ENCODE data around the gene MEGF9. TPM values are rescaled to one million over a fixed set of nuclear protein-coding genes. Genes with fewer than 3 reads are reported as not detected.

MEGF9 gene
- total RNA-seq, 2 donors from 2014 or later: 7.2 to 9.0 TPM

DNA sequence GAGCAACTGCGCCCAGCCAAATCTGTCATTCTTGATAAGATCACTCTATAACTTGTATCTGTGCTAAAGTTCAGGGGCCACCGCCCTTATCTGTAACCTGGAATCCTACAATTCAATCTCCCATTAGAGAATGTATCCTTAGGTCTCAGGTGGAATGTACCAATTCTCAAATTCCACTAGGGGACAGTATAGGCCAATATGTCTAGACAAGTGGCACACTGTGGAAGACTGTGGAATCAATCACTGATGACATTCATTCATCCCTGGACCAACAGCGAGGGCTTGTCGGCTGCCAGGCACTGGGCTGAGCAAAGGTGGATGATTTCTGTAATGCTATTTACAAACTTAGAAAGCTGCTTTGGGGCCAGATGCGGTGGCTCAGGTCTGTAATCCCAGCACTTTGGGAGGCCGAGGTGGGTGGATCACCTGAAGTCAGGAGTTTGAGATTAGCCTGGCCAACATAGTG lies 28.7 kb upstream of the MEGF9 start:
- intact Hi-C loops (cut with DNase I): no loop called here
- Histone ChIP-seq H3K9ac (ENCODE audit: low read depth in 2 of 2, low read length in 2 of 2) (no peak overlapping the region), H3K9me3 (no peaks in the 10 kb centered on the region), H3K4me1 (no peaks in the 10 kb centered on the region), H3K4me3 (no peak overlapping the region), H3K36me3 (no peaks in the 10 kb centered on the region), H3K27me3 (no peaks in the 10 kb centered on the region), H3K27ac (no peak overlapping the region)
- no peak for DNase-seq
- TF ChIP-seq, protein P1, sequence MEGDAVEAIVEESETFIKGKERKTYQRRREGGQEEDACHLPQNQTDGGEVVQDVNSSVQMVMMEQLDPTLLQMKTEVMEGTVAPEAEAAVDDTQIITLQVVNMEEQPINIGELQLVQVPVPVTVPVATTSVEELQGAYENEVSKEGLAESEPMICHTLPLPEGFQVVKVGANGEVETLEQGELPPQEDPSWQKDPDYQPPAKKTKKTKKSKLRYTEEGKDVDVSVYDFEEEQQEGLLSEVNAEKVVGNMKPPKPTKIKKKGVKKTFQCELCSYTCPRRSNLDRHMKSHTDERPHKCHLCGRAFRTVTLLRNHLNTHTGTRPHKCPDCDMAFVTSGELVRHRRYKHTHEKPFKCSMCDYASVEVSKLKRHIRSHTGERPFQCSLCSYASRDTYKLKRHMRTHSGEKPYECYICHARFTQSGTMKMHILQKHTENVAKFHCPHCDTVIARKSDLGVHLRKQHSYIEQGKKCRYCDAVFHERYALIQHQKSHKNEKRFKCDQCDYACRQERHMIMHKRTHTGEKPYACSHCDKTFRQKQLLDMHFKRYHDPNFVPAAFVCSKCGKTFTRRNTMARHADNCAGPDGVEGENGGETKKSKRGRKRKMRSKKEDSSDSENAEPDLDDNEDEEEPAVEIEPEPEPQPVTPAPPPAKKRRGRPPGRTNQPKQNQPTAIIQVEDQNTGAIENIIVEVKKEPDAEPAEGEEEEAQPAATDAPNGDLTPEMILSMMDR (IDR thresholded peaks at IDR 0.05): peak; percentile 57

DNA sequence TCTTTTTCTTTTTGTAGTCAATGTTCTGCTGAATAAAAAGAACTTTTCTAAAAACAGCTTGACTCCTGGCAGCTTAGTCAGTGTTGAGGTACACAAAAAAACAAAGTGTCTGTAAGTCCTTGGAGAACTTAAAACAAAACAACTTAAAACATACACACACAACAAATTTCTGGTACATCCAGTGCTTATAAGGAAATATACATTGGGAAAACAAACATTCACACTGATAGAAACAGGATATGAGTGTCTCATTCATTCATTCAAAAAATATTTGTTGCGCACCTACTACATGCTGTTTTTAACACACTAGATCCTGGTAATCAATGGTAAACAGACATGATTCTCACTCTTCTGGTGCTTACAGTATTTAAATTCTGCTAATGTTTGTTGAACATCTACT lies 27.4 kb upstream of the MEGF9 start:
- intact Hi-C loops (cut with DNase I): no loop called here
- no peaks in the 10 kb centered on the region for H3K27me3 ChIP-seq
- TF ChIP-seq, protein P1 (IDR thresholded peaks at IDR 0.05): no peak
- no peaks in the 10 kb centered on the region for H3K4me1 ChIP-seq
- no peak for DNase-seq
- H3K9me3 ChIP-seq: no peaks in the 10 kb centered on the region
- no peak overlapping the region for H3K9ac ChIP-seq (ENCODE audit: low read depth in 2 of 2, low read length in 2 of 2)
- no peak overlapping the region for H3K27ac ChIP-seq
- H3K4me3 ChIP-seq: no peak overlapping the region
- H3K36me3 ChIP-seq: no peaks in the 10 kb centered on the region

GRCh38 chr9:120741191-120741590 lies 26.9 kb upstream of the MEGF9 start:
- H3K27ac ChIP-seq: no peak overlapping the region
- no peaks in the 10 kb centered on the region for H3K27me3 ChIP-seq
- H3K9me3 ChIP-seq: no peaks in the 10 kb centered on the region
- no peaks in the 10 kb centered on the region for H3K4me1 ChIP-seq
- H3K9ac ChIP-seq (ENCODE audit: low read depth in 2 of 2, low read length in 2 of 2): no peak overlapping the region
- no peak overlapping the region for H3K4me3 ChIP-seq
- DNase-seq: no peak
- intact Hi-C loops (cut with DNase I): no loop called here
- no peaks in the 10 kb centered on the region for H3K36me3 ChIP-seq
- TF ChIP-seq, protein P1 (IDR thresholded peaks at IDR 0.05): no peak

GRCh38 chr9:120740132-120740531 lies 25.9 kb upstream of the MEGF9 start:
- DNase-seq: no peak
- Histone ChIP-seq H3K9me3 (no peaks in the 10 kb centered on the region), H3K27me3 (no peaks in the 10 kb centered on the region), H3K9ac (ENCODE audit: low read depth in 2 of 2, low read length in 2 of 2) (no peak overlapping the region), H3K4me3 (no peak overlapping the region), H3K4me1 (no peaks in the 10 kb centered on the region), H3K27ac (no peak overlapping the region), H3K36me3 (no peaks in the 10 kb centered on the region)
- intact Hi-C loops (cut with DNase I): no loop called here
- TF ChIP-seq, protein P1 (IDR thresholded peaks at IDR 0.05): no peak

GRCh38 chr9:120737416-120738165 lies 23.3 kb upstream of the MEGF9 start:
- Histone ChIP-seq H3K36me3 (no peaks in the 10 kb centered on the region), H3K27ac (no peak overlapping the region)
- intact Hi-C loops (cut with DNase I): no loop called here

More at GRCh38 chr9:120737416-120738165, 23.3 kb upstream of the MEGF9 start:
- Histone ChIP-seq H3K4me3 (no peak overlapping the region), H3K9ac (ENCODE audit: low read depth in 2 of 2, low read length in 2 of 2) (no peak overlapping the region), H3K9me3 (no peaks in the 10 kb centered on the region), H3K27me3 (no peaks in the 10 kb centered on the region), H3K4me1 (no peaks in the 10 kb centered on the region)
- no peak for DNase-seq
- TF ChIP-seq, protein P1 (IDR thresholded peaks at IDR 0.05): no peak
